NB4 (cell line): ENCODE measurements around the gene SH3GL2.

Experiments used
- MAX ChIP-seq: IDR thresholded peaks from 2 replicates; pipeline ENCODE4 v1.6.1; 2011; ENCODE audit warnings: low read depth, low read length
- POLR2A ChIP-seq: IDR thresholded peaks from 2 replicates; pipeline ENCODE4 v1.6.1; 2011; ENCODE audit warnings: mild to moderate bottlenecking; ENCODE audit not compliant: insufficient read length; ENCODE audit errors: extremely low read depth

- TF ChIP-seq MAX = no peak
- no peak for TF ChIP-seq POLR2A
Measured at GRCh38 chr9:17614250-17614649, 35.4 kb downstream of the SH3GL2 start.
